ENCODE data around the gene MAB21L4. TPM values are rescaled to one million over a fixed set of nuclear protein-coding genes. Genes with fewer than 3 reads are reported as not detected.
"Not testable (repeated sequence)": the region's sequence is repeated elsewhere in the genome, so short reads cannot be mapped to it uniquely, and the experiment has no call there.

MAB21L4 gene
- total RNA-seq, 4 donors from 2014 or later: 4.9 to 11.6 (median 9.8) TPM; not detected in 1

GRCh38 chr2:240847817-240848216 is 48.1 kb downstream of the MAB21L4 start:
- WGBS, 2 donors (ENCODE audit: low coverage in 1 of 2): 85 to 90% methylated on average over 10 to 13 of the region's 13 CpGs

GRCh38 chr2:240846873-240847595 is 48.9 kb downstream of the MAB21L4 start:
- H3K4me3 ChIP-seq: no peak overlapping the region
- H3K4me1 ChIP-seq: peaks cover 0 to 16% (median 4%) of the 10 kb centered on the region in 4 donors
- in situ Hi-C loops (cut with MboI; ENCODE audit: low pct_ligation_motif_present in 1 of 4, low pct_unique_long_range_greater_than_20kb in 1 of 4, low sequenced_read_pairs in 3 of 4) (no loop called here), intact Hi-C loops (cut with DNase I; ENCODE audit: low total_unique reads) (no loop called here)
- no peak for TF ChIP-seq CTCF (IDR thresholded peaks at IDR 0.05)
- TF ChIP-seq POLR2AphosphoS5 (IDR thresholded peaks at IDR 0.05): no peak
- TF ChIP-seq EP300 (IDR thresholded peaks at IDR 0.05; ENCODE audit: low read depth): no peak
- TF ChIP-seq POLR2A (IDR thresholded peaks at IDR 0.05): no peak
- H3K27ac ChIP-seq: no peak overlapping the region
- no peak for DNase-seq
- H3K9me3 ChIP-seq: no peaks in the 10 kb centered on the region
- 40 to 75% methylated on average over 1 to 5 of the region's 5 CpGs for WGBS, 2 donors (ENCODE audit: low coverage in 1 of 2)
- peaks cover under 1% of the 10 kb centered on the region for H3K27me3 ChIP-seq
- H3K36me3 ChIP-seq: no peaks in the 10 kb centered on the region

More at GRCh38 chr2:240847817-240848216, 48.1 kb downstream of the MAB21L4 start:
- Histone ChIP-seq H3K9me3 (no peaks in the 10 kb centered on the region), H3K27ac (no peak overlapping the region), H3K27me3 (no peaks in the 10 kb centered on the region), H3K4me3 (no peak overlapping the region), H3K36me3 (no peaks in the 10 kb centered on the region), H3K4me1 (peaks cover 0 to 16% (median 4%) of the 10 kb centered on the region in 4 donors)
- DNase-seq: no peak
- in situ Hi-C loops (cut with MboI; ENCODE audit: low pct_ligation_motif_present in 1 of 4, low pct_unique_long_range_greater_than_20kb in 1 of 4, low sequenced_read_pairs in 3 of 4) (no loop called here), intact Hi-C loops (cut with DNase I; ENCODE audit: low total_unique reads) (no loop called here)
- TF ChIP-seq EP300 (IDR thresholded peaks at IDR 0.05; ENCODE audit: low read depth): no peak
- no peak for TF ChIP-seq POLR2AphosphoS5 (IDR thresholded peaks at IDR 0.05)
- no peak for TF ChIP-seq POLR2A (IDR thresholded peaks at IDR 0.05)
- no peak for TF ChIP-seq CTCF (IDR thresholded peaks at IDR 0.05)

GRCh38 chr2:240846309-240846708 is 49.6 kb downstream of the MAB21L4 start:
- in situ Hi-C loops (cut with MboI; ENCODE audit: low pct_ligation_motif_present in 1 of 4, low pct_unique_long_range_greater_than_20kb in 1 of 4, low sequenced_read_pairs in 3 of 4); H3K9me3 ChIP-seq; intact Hi-C loops (cut with DNase I; ENCODE audit: low total_unique reads); DNase-seq; H3K4me3 ChIP-seq; H3K27me3 ChIP-seq; H3K27ac ChIP-seq; H3K36me3 ChIP-seq: not testable (repeated sequence)
- peaks cover 0 to 11% (median 4%) of the 10 kb centered on the region in 4 donors for H3K4me1 ChIP-seq
- 42 to 71% methylated on average over 1 to 2 of the region's 2 CpGs for WGBS, 2 donors (ENCODE audit: low coverage in 1 of 2)

- Histone ChIP-seq H3K27me3 (peaks cover 23% of the 10 kb centered on the region), H3K27ac (no peak overlapping the region), H3K36me3 (no peaks in the 10 kb centered on the region), H3K4me1 (no peaks in the 10 kb centered on the region), H3K4me3 (no peak overlapping the region), H3K9me3 (no peaks in the 10 kb centered on the region)
- TF ChIP-seq EP300 (IDR thresholded peaks at IDR 0.05; ENCODE audit: low read depth) (no peak), POLR2A (IDR thresholded peaks at IDR 0.05) (no peak), POLR2AphosphoS5 (IDR thresholded peaks at IDR 0.05) (no peak), CTCF (IDR thresholded peaks at IDR 0.05) (peak; percentile 28 to 57 (median 45))
- peak; percentile 41 for DNase-seq
- intact Hi-C loops (cut with DNase I; ENCODE audit: low total_unique reads): no loop called here
- in situ Hi-C loops (cut with MboI; ENCODE audit: low pct_ligation_motif_present in 1 of 4, low pct_unique_long_range_greater_than_20kb in 1 of 4, low sequenced_read_pairs in 3 of 4): no loop called here
- 58% methylated on average over 9 of the region's 9 CpGs; no CpG with 5 or more reads in 1 of the 2 donors for WGBS, 2 donors (ENCODE audit: low coverage in 1 of 2)
These were observed 55.4 kb downstream of the MAB21L4 start for GRCh38 chr2:240840435-240841060.

All from transverse colon (tissue), 4 donors.